HepG2 (cell line): ENCODE results near the gene FIS1. TPM values are rescaled to one million over a fixed set of nuclear protein-coding genes. Genes with fewer than 3 reads are reported as not detected.
A peak's percentile ranks its signal among the peaks of the same experiment; 100 is the strongest.

Experiments used
- CCAR2 ChIP-seq: fragments of 200-400 bp; formaldehyde crosslinking; optimal IDR thresholded peaks from 2 replicates; pipeline ENCODE3; 2018; ENCODE audit warnings: low read depth, mild to moderate bottlenecking, low read length, moderate library complexity
- HDAC2 ChIP-seq: sonication (generic); formaldehyde crosslinking; IDR thresholded peaks from 2 replicates; pipeline ENCODE4 v1.4.0; 2020; ENCODE audit warnings: missing genetic modification reagents
- HNF4G ChIP-seq, 2 experiments: sonication (generic) in 1 of 2; formaldehyde crosslinking in 1 of 2; IDR thresholded peaks; 2 replicates each; pipeline versions ENCODE4 v1.4.0 to v1.6.1; 2011 to 2020; ENCODE audit warnings: borderline replicate concordance in 2 of 2, low read depth in 2 of 2, mild to moderate bottlenecking in 2 of 2, low read length in 1 of 2, missing genetic modification reagents in 1 of 2, moderate library complexity in 1 of 2
- IRF1 ChIP-seq: sonication (generic); formaldehyde crosslinking; IDR thresholded peaks from 2 replicates; pipeline ENCODE4 v1.4.0; 2020; ENCODE audit warnings: low read depth, mild to moderate bottlenecking, missing genetic modification reagents
- JARID2 ChIP-seq: sonication (generic); formaldehyde crosslinking; IDR thresholded peaks from 2 replicates; pipeline ENCODE4 v1.8.1; 2023; ENCODE audit warnings: missing genetic modification reagents, inconsistent platforms; ENCODE audit not compliant: insufficient replicate concordance
- KDM3A ChIP-seq: IDR thresholded peaks from 2 replicates; pipeline ENCODE4 v1.6.1; 2018; ENCODE audit warnings: low read depth, missing compliant biosample characterization
- KLF16 ChIP-seq, 2 experiments: sonication (generic) in 1 of 2; formaldehyde crosslinking in 1 of 2; IDR thresholded peaks; 2 replicates each; pipeline versions ENCODE4 v1.6.1 to v1.8.0; 2016 to 2023; ENCODE audit warnings: missing genetic modification reagents in 2 of 2, missing compliant biosample characterization in 1 of 2
- KLF6 ChIP-seq: IDR thresholded peaks from 2 replicates; pipeline ENCODE4 v1.8.0; 2016; ENCODE audit warnings: missing biosample characterization, missing genetic modification reagents
- MED1 ChIP-seq: sonication (generic); formaldehyde crosslinking; IDR thresholded peaks from 2 replicates; pipeline ENCODE4 v1.4.0; 2020; ENCODE audit warnings: missing genetic modification reagents
- POLR2A ChIP-seq, 2 experiments: IDR thresholded peaks; 2 replicates each; pipeline ENCODE4 v1.6.1; 2011; ENCODE audit warnings: low read depth in 2 of 2, low read length in 2 of 2, mild to moderate bottlenecking in 1 of 2, moderate library complexity in 1 of 2; ENCODE audit not compliant: insufficient read depth in 1 of 2
- SALL1 ChIP-seq: sonication (generic); formaldehyde crosslinking; IDR thresholded peaks from 2 replicates; pipeline ENCODE4 v1.8.0; 2022; ENCODE audit warnings: mild to moderate bottlenecking, missing genetic modification reagents
- SP1 ChIP-seq, 2 experiments: fragments of 450-650 bp in 1 of 2; sonication (generic) in 1 of 2; formaldehyde crosslinking in 1 of 2; IDR thresholded peaks; 2 replicates each; pipeline versions ENCODE4 v1.4.0 to v1.6.1; 2016 to 2020; ENCODE audit warnings: missing genetic modification reagents in 1 of 2
- SRF ChIP-seq: IDR thresholded peaks from 2 replicates; pipeline ENCODE4 v1.6.1; 2011; ENCODE audit warnings: mild to moderate bottlenecking, low read depth, low read length, moderate library complexity
- YEATS4 ChIP-seq: sonication (generic); formaldehyde crosslinking; IDR thresholded peaks from 2 replicates; pipeline ENCODE4 v1.4.0; 2020; ENCODE audit warnings: missing genetic modification reagents, borderline replicate concordance
- ZFX ChIP-seq: sonication (generic); formaldehyde crosslinking; IDR thresholded peaks from 2 replicates; pipeline ENCODE4 v1.4.0; 2020; ENCODE audit warnings: mild to moderate bottlenecking, low read depth, missing genetic modification reagents, moderate library complexity
- ZNF143 ChIP-seq: sonication (generic); formaldehyde crosslinking; IDR thresholded peaks from 2 replicates; pipeline ENCODE4 v1.4.0; 2020; ENCODE audit warnings: missing genetic modification reagents
- ZNF235 ChIP-seq: sonication (generic); formaldehyde crosslinking; IDR thresholded peaks from 2 replicates; pipeline ENCODE4 v1.8.1; 2023; ENCODE audit warnings: mild to moderate bottlenecking, missing genetic modification reagents, borderline replicate concordance
- ZNF274 ChIP-seq: sonication (generic); formaldehyde crosslinking; IDR thresholded peaks from 2 replicates; pipeline ENCODE4 v1.5.1; 2020; ENCODE audit warnings: mild to moderate bottlenecking, missing genetic modification reagents
- ZNF350 ChIP-seq: sonication (generic); formaldehyde crosslinking; IDR thresholded peaks from 2 replicates; pipeline ENCODE4 v1.4.0; 2020; ENCODE audit warnings: mild to moderate bottlenecking, low read depth, missing genetic modification reagents, borderline replicate concordance
- ZNF772 ChIP-seq: sonication (generic); formaldehyde crosslinking; IDR thresholded peaks from 2 replicates; pipeline ENCODE4 v1.5.0; 2020; ENCODE audit warnings: mild to moderate bottlenecking, missing genetic modification reagents
- ZNF781 ChIP-seq: sonication (generic); formaldehyde crosslinking; IDR thresholded peaks from 2 replicates; pipeline ENCODE4 v1.5.1; 2020; ENCODE audit warnings: borderline replicate concordance, mild to moderate bottlenecking, missing genetic modification reagents; ENCODE audit errors: not compliant biosample characterization
- ZNF790 ChIP-seq: sonication (generic); formaldehyde crosslinking; IDR thresholded peaks from 2 replicates; pipeline ENCODE4 v1.8.0; 2022; ENCODE audit warnings: missing genetic modification reagents, mild to moderate bottlenecking, borderline replicate concordance
- polyA plus RNA-seq, 8 experiments: library from polyadenylated mRNA; depleted of rRNA in 3 of 8; stranded (reverse) in 7 of 8; unstranded in 1 of 8; fragments of >200 nt; fragmentation: Illumina TruSeq in 4 of 8; extraction: Trizol in 4 of 8; gene quantifications; 2 replicates each; pipeline versions ENCODE4 v1.2.1 to v1.2.3, GENCODE V29; 2011 to 2016; ENCODE audit warnings: low read depth in 4 of 8, missing spikeins in 1 of 8, mixed read lengths in 1 of 8; ENCODE audit not compliant: insufficient read depth in 1 of 8
- total RNA-seq, 5 experiments: library from RNA; depleted of rRNA; stranded (reverse); fragments of >200 nt; fragmentation: Illumina TruSeq; extraction: Trizol; gene quantifications; 2 replicates each; pipeline ENCODE4 v1.2.3, GENCODE V29; 2016; ENCODE audit warnings: low read depth in 1 of 5
- TF ChIP-seq, protein P1 (sequence below): sonication (generic); formaldehyde crosslinking; IDR thresholded peaks from 2 replicates; pipeline ENCODE4 v1.9.0; 2021; ENCODE audit warnings: missing genetic modification reagents, borderline replicate concordance
- TF ChIP-seq, protein P2 (sequence below): sonication (generic); formaldehyde crosslinking; IDR thresholded peaks from 2 replicates; pipeline ENCODE4 v1.4.0; 2020; ENCODE audit warnings: mild to moderate bottlenecking, missing genetic modification reagents

FIS1 gene
- total and polyA plus RNA-seq, 2 of the 13 experiments (the other 11 are each of a cell fraction or from before 2014, with no cell fraction given) = 97.5 to 101 TPM

DNA sequence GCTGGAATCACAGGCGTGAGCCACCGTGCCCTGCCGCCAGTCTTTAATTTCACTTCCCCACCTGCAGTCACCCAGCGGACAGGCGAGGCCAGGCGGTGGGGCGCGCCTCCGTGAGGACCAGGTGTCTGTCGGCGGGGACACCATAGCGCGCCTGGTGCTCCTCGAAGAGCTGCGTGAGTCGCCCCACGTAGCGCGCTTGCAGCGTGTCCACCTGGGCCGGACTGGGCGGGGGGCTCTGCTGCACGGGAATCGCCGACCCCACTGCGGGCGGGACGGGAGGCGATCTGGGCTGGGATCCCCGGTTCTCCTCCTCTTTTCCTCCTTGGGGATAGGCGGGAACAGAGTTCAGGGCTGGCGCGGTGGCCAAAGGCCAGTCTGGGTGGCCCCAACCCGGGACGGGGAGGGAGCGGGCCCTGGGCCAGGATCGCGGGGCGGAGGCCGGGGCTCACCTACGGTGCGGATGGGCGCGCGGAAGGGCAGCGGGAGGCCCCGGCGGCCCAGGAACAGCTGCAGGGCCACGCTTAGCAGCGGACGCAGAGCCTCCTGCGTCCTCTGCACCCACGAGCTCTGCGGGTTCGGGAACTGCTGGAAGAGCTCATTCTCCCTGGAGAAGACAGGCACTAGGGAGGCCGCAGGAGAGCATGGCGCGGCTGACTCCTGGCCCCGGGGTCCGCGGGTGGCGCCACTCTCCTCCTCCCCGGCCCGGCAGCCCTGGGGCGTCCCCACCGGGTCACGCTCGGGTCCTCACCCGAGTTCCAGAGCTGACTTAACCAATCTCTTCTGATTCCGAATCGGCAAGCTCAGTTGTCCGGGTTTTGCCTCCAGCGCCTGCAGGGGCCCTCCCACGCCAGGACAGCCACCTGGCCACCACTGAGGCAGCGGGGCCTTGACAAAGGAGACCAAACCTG is 42.9 kb downstream of the FIS1 start (continued):
- no peak for TF ChIP-seq IRF1 (CRISPR knock-in tag)
- TF ChIP-seq JARID2 (CRISPR knock-in tag) = no peak
- TF ChIP-seq ZNF772 = peak; percentile 84; the same call in 1 of the 2 replicates
- TF ChIP-seq YEATS4 (CRISPR knock-in tag) = peak; percentile 83; the same call in 1 of the 2 replicates
- peak; percentile 48; the same call in 1 of the 2 replicates for TF ChIP-seq KLF6 (CRISPR knock-in tag)
- TF ChIP-seq KDM3A (CRISPR knock-in tag) = peak; percentile 73; the same call in 1 of the 2 replicates
- TF ChIP-seq SALL1 (CRISPR knock-in tag) = peak; percentile 14; the same call in 1 of the 2 replicates
- no peak for TF ChIP-seq CCAR2
- TF ChIP-seq SRF = no peak
- TF ChIP-seq KLF16 (CRISPR knock-in tag; IDR thresholded peaks at IDR 0.05) = peak in 1 of 2 experiments; percentile 65; a peak in 1 of 4 replicates
- peak; percentile 48; the same call in 1 of the 2 replicates for TF ChIP-seq HNF4G (IDR thresholded peaks at IDR 0.05; ENCODE audit: borderline replicate concordance, low read depth, low read length)
- TF ChIP-seq HNF4G (CRISPR knock-in tag; IDR thresholded peaks at IDR 0.05; ENCODE audit: borderline replicate concordance, low read depth) = peak; percentile 76
- peak; percentile 74; the same call in 1 of the 2 replicates for TF ChIP-seq ZNF790
- TF ChIP-seq, protein P1, sequence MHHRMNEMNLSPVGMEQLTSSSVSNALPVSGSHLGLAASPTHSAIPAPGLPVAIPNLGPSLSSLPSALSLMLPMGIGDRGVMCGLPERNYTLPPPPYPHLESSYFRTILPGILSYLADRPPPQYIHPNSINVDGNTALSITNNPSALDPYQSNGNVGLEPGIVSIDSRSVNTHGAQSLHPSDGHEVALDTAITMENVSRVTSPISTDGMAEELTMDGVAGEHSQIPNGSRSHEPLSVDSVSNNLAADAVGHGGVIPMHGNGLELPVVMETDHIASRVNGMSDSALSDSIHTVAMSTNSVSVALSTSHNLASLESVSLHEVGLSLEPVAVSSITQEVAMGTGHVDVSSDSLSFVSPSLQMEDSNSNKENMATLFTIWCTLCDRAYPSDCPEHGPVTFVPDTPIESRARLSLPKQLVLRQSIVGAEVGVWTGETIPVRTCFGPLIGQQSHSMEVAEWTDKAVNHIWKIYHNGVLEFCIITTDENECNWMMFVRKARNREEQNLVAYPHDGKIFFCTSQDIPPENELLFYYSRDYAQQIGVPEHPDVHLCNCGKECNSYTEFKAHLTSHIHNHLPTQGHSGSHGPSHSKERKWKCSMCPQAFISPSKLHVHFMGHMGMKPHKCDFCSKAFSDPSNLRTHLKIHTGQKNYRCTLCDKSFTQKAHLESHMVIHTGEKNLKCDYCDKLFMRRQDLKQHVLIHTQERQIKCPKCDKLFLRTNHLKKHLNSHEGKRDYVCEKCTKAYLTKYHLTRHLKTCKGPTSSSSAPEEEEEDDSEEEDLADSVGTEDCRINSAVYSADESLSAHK (CRISPR knock-in tag) = no peak
- no peak for TF ChIP-seq ZNF781
- TF ChIP-seq HDAC2 (CRISPR knock-in tag) = 0 out of 2 replicates have a peak, but pooled peaks have one; percentile 35
- TF ChIP-seq ZNF235 (CRISPR knock-in tag) = peak; percentile 75; the same call in 1 of the 2 replicates
- TF ChIP-seq ZFX = peak; percentile 94
- TF ChIP-seq ZNF274 = peak; percentile 64; the same call in 1 of the 2 replicates
- peak; percentile 17; the same call in 1 of the 2 replicates for TF ChIP-seq ZNF143 (CRISPR knock-in tag)
- TF ChIP-seq, protein P2, sequence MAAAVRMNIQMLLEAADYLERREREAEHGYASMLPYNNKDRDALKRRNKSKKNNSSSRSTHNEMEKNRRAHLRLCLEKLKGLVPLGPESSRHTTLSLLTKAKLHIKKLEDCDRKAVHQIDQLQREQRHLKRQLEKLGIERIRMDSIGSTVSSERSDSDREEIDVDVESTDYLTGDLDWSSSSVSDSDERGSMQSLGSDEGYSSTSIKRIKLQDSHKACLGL = peak; percentile 61
- TF ChIP-seq SP1 (IDR thresholded peaks at IDR 0.05) = no peak
- TF ChIP-seq SP1 (CRISPR knock-in tag; IDR thresholded peaks at IDR 0.05) = peak; percentile 6; the same call in 1 of the 2 replicates
- peak; percentile 25; the same call in 1 of the 2 replicates for TF ChIP-seq ZNF350 (CRISPR knock-in tag)
- no peak; the same call in 1 of the 2 replicates for TF ChIP-seq MED1
- TF ChIP-seq POLR2A (IDR thresholded peaks at IDR 0.05; ENCODE audit: insufficient read depth in 1 of 2, low read depth in 2 of 2, low read length in 2 of 2) = peak; percentile 66 to 71; a peak in 3 of 4 replicates
